ENCODE results near the gene INCENP. TPM values are rescaled to one million over a fixed set of nuclear protein-coding genes. Genes with fewer than 3 reads are reported as not detected.

The INCENP gene
- total and polyA plus RNA-seq, 2 of the 13 experiments (the other 11 are each of a cell fraction or from before 2014, with no cell fraction given), result 14.1 to 37.3 TPM

- H3K4me1 ChIP-seq (ENCODE audit: insufficient read depth, low read length), result no peaks in the 10 kb centered on the region
- peaks cover 0 to 18% of the 10 kb centered on the region in 2 experiments; a peak in 4 of 5 replicates for H3K27me3 ChIP-seq (ENCODE audit: control insufficient read depth in 1 of 2, insufficient read depth in 2 of 2, low read length in 2 of 2)
- no peak for FAIRE-seq
- 4% methylated on average over 2 of the region's 2 CpGs for WGBS (ENCODE audit: low lambda C conversion rate)
- no peak overlapping the region for H3K27ac ChIP-seq (ENCODE audit: extremely low read length, insufficient read depth, low read length)
- ATAC-seq, result no peak
- TF ChIP-seq CEBPB (IDR thresholded peaks at IDR 0.05; ENCODE audit: borderline replicate concordance, low read depth, low read length) (no peak), NR0B2 (CRISPR knock-in tag; IDR thresholded peaks at IDR 0.05) (no peak), ZNF256 (CRISPR knock-in tag; conservative IDR thresholded peaks at IDR 0.05) (no peak), FLYWCH1 (CRISPR knock-in tag; IDR thresholded peaks at IDR 0.05) (no peak), PHF5A (CRISPR knock-in tag; IDR thresholded peaks at IDR 0.05; ENCODE audit: low read depth, unreplicated experiment) (no peak), MEF2D (CRISPR knock-in tag; IDR thresholded peaks at IDR 0.05) (no peak), XBP1 (CRISPR knock-in tag; IDR thresholded peaks at IDR 0.05) (no peak), SRSF1 (optimal IDR thresholded peaks at IDR 0.05; ENCODE audit: low read depth, low read length) (no peak), TAF1 (CRISPR knock-in tag; IDR thresholded peaks at IDR 0.05) (no peak), SETDB1 (CRISPR knock-in tag; IDR thresholded peaks at IDR 0.05; ENCODE audit: borderline replicate concordance) (no peak), ZNF263 (CRISPR knock-in tag; IDR thresholded peaks at IDR 0.05) (no peak), MYNN (CRISPR knock-in tag; IDR thresholded peaks at IDR 0.05; ENCODE audit: low read depth) (no peak), HBP1 (CRISPR knock-in tag; IDR thresholded peaks at IDR 0.05; ENCODE audit: low read depth) (no peak), ZFP36 (IDR thresholded peaks at IDR 0.05; ENCODE audit: borderline replicate concordance, low read depth, low read length, partially characterized antibody) (no peak), ZHX1 (CRISPR knock-in tag; IDR thresholded peaks at IDR 0.05; ENCODE audit: low read depth) (no peak)
- BruUV-seq (replicated peaks), result no TSS peak
- no peaks in the 10 kb centered on the region for H3K79me2 ChIP-seq (ENCODE audit: insufficient read depth, low read length)
- no peak for DNase-seq (ENCODE audit: low spot score)
- no peak overlapping the region for H3K4me3 ChIP-seq (replicated peaks in 1 of 3; ENCODE audit: insufficient read depth in 1 of 3, low read depth in 2 of 3, low read length in 3 of 3)
- ChIA-PET CTCF (ENCODE audit: low intra/inter-chr PET ratio, low total read pairs) (no interaction called here), POLR2A (no interaction called here)
- H4K20me1 ChIP-seq (ENCODE audit: insufficient read depth, low read length), result no peaks in the 10 kb centered on the region
- no peaks in the 10 kb centered on the region for H3K36me3 ChIP-seq (replicated peaks in 1 of 2; ENCODE audit: control insufficient read depth in 1 of 2, insufficient read depth in 2 of 2, low read length in 2 of 2)
- no peak overlapping the region for H3K9ac ChIP-seq (ENCODE audit: insufficient read depth, low read depth, low read length)
- no peak overlapping the region for H2AFZ ChIP-seq (ENCODE audit: low read length)
- in situ Hi-C loops (cut with HindIII; ENCODE audit: extremely low pct_ligation_motif_present, low pct_unique_long_range_greater_than_20kb), result no loop called here
- no peaks in the 10 kb centered on the region for H3K9me3 ChIP-seq (ENCODE audit: low read length)
- intact Hi-C loops (cut with micrococcal nuclease; ENCODE audit: unreplicated experiment), result no loop called here
- H3K4me2 ChIP-seq (ENCODE audit: low read depth, low read length), result no peak overlapping the region
These were observed 57.3 kb downstream of the INCENP start for GRCh38 chr11:62181097-62181496.

Measured in HepG2 (cell line).